ENCODE measurements around the gene B3GALT6. TPM values are rescaled to one million over a fixed set of nuclear protein-coding genes. Genes with fewer than 3 reads are reported as not detected.

The B3GALT6 gene
- total RNA-seq, 1 donor from 2014 or later, result 27.1 TPM

DNA sequence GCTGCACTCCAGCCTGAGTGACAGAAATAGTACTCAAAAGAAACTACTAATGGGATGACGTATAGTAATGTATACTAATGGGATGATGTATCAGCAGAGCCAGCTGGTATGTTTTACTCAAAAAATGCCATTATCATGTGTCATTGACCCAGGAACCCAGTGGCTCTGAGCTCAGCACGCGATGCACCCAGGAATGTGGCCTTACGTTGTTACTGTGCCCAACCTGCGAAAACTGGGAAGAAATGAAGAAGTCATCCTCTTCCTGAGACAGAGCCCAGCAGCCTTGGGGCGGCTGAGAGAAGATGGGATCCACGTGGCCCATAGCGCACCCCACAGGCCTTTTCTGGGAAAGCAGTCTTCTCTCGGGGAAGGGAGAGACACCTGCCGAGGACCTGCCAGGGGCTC, 32.8 kb downstream of the B3GALT6 start:
- DNase-seq, result no peak

GRCh38 chr1:1267488-1268283, 35.6 kb downstream of the B3GALT6 start:
- DNase-seq, result no peak

DNA sequence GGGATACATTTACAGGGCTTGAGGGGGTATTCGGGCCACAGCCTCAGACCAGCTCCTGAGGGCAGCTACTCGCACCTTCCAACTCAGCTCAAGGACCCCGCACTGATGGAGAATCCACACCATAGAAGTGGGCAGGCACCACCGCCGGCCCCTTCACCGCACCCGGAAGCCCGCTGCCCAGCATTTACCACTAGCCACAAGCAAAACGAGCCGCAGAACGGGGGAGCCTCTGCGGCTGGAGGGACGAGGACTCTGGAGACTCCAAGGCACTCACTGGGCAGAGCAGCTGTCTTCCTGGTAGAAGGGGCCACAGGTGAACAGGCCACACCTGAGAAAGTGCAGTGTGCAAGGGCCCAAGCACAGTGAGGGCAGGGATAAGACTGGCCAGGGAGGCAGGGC, 36.2 kb downstream of the B3GALT6 start:
- no peak for DNase-seq

DNA sequence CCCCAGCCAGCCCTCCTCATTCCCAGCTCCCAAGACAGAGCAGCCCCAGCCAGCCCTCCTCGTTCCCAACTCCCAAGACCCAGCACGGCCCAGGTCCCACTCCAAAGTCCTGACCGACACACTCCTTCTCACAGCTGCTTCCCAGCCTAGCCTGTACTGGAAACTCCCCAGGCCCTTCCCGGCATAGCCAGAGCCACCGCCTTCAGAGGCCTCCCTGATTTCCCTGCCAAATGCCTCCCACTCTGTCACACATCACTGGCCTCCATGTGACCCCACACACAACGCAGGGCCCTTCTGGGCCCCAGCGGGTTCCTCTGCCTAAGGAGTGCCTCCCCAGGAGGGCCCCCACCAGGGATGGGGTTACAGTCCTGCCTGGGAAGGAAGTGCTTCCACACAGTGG, 38.8 kb downstream of the B3GALT6 start:
- DNase-seq, result no peak

GRCh38 chr1:1272341-1273208, 40.5 kb downstream of the B3GALT6 start:
- no peak for DNase-seq

GRCh38 chr1:1273209-1273511, 41.1 kb downstream of the B3GALT6 start:
- DNase-seq, result no peak

DNA sequence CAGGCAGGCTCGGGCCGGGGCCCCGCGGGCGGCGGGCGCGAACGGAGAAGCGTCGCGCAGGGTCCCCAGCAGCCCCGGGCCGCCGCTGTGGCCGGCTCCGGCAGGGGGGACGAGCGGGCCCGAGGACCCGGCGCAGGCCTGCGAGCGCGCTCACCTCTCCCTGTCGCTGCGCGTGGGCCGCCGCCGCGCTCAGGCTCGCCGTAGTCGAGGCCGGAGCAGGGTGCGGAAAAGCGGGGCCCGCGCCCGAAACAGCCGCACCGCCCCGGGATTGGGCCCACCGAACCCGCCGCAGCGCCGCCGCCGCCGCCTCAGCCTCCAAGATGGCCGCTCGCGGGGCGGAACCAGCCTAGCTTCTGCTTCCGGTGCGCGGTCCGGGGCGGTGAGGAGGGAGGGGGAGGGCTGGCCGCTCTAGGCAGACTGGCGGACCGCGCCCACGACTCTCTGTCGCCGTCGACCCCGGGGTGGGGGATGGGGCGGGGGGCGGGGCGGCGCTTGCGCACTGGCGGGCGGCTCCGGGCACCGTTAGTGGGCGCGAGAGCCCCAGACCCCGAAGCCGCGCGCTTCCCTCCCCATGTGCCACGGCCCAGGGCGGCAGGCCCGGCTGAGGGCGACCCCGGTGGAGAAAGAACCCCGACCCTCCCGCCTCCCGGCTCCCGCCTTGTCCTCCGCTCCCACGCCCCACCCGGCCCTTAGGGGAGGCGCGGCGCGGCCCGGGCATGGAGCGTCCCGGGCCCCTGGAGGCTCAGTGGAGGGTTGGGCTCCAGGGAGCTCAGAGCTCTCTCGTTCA, 41.7 kb downstream of the B3GALT6 start, which contains the start of gene UBE2J2:
TSS of gene UBE2J2 (minus strand) at position 343 of the 787 bp plus-strand sequence. CDS start 5,862 bp downstream, outside the sequence.
- peak; percentile 93 for DNase-seq

GRCh38 chr1:1274299-1274930, 42.4 kb downstream of the B3GALT6 start:
- DNase-seq, result no peak

- no peak for DNase-seq
Measured at GRCh38 chr1:1274931-1275431, 42.9 kb downstream of the B3GALT6 start.

GRCh38 chr1:1275836-1276235, 43.8 kb downstream of the B3GALT6 start:
- no peak for DNase-seq

GRCh38 chr1:1278620-1279019, 46.6 kb downstream of the B3GALT6 start:
- no peak for DNase-seq

GRCh38 chr1:1279028-1279427, 47.0 kb downstream of the B3GALT6 start:
- DNase-seq, result no peak

DNA sequence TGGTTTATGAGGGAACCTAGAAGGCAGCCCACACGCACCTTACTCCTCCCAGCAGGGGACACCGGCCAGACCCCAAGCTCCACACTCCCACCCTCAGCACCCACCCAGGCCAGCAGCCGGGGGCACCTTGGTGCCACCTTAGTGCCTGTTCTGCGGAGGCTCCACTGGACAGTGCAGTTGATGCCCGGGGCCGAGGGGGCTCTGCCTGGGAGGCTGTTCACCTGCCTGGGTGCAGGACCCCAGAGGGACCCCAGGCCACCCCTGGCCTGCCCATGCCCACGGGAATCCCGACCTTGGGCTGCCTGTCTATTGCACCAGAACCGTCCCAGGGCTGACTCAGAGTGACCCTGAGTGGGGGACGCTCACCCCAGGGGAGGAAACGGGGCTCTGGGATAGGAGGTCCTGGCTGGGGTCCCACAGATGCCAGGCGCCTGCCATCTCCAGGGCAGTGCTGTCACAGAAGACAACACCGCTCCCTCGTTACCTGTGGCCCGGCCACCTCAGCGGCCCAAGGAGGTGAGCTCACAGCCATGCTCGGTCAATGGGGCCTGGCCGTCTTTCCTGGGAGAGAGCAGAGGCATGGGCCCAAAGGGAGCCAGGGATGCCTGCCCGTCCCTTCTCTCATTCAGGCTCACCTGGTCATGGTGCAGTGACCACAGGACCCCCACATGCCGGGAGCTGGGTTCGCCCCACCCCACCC, 48.9 kb downstream of the B3GALT6 start:
- DNase-seq, result no peak

DNA sequence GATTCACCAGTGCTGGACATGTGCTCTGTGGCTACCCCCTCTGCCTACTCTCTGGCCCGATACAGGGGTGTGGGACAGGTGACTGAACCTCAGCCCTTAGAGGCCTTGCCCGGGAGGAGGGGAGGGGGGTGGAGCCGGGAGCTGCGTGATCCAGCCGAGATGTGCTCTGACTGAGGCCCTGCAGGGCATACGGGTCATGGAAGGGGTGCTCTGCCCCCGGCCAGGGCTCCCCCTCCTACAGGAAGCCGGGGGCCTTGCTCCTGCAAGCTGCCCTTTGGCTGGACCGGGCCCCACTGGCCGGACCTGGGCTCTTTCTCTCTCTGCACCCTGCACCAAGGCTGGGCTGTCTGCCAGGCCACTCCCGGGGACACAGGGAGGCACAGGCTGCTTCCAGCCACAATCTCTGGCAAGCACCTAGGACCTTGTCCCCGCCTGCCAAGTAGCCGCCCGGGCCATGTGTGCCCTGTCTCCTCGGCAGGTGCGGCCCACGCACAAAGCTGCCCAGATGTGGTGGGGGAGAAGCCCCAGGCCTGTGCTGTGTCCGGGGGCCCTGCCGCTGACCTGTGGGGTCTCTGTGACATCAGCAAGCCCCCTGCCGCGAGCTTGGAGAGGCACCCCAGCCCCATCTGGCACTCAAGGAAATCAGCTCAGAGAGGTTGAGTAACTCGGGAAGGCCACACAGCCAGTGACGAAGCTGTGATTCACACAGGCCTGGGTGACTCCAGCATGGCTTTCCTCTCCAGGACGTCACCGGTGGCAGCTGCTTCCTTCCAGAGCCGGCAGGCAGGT, 49.7 kb downstream of the B3GALT6 start:
- DNase-seq, result no peak

DNA sequence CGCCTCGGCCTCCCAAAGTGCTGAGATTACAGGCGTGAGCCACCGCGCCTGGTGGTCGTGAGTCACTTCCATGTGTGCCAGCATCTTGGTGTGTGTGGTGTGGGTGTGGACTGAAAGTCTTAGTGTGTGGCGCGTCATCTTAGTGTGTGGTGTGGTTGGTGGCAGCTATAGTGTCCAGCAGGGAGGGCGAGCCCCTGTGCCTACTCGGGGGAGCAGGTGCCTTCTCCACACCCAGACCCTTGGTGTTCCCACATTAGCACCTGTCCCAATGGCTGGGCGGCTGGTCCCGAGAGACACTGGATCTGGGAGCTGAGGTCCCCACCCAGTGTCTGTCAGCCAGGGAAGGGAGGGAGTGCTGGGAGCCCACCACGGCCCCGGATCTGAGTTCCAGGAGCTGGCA, 51.0 kb downstream of the B3GALT6 start:
- DNase-seq, result no peak

- DNase-seq, result no peak
Measured at GRCh38 chr1:1283821-1284220, 51.8 kb downstream of the B3GALT6 start.

Measured in occipital lobe (tissue), 2 donors.